Testis (tissue), 2 donors: ENCODE results near the gene MAP1LC3B2.

ENCODE experiments used
- POLR2A ChIP-seq: fragments of 450-650 bp; IDR thresholded peaks from one replicate; pipeline ENCODE4 v1.6.1; 2017; ENCODE audit warnings: antibody characterized with exemption, mild to moderate bottlenecking, moderate library complexity
- TF ChIP-seq, protein P1 (sequence below), 3 experiments: fragments of 450-650 bp in 2 of 3; fragments of 200-600 bp in 1 of 3; sonication (generic) in 1 of 3; IDR thresholded peaks; one replicate each; pipeline ENCODE4 v1.5.1; 2016 to 2019; ENCODE audit warnings: antibody characterized with exemption in 3 of 3, mild to moderate bottlenecking in 2 of 3, moderate library complexity in 1 of 3

- TF ChIP-seq, protein P1, sequence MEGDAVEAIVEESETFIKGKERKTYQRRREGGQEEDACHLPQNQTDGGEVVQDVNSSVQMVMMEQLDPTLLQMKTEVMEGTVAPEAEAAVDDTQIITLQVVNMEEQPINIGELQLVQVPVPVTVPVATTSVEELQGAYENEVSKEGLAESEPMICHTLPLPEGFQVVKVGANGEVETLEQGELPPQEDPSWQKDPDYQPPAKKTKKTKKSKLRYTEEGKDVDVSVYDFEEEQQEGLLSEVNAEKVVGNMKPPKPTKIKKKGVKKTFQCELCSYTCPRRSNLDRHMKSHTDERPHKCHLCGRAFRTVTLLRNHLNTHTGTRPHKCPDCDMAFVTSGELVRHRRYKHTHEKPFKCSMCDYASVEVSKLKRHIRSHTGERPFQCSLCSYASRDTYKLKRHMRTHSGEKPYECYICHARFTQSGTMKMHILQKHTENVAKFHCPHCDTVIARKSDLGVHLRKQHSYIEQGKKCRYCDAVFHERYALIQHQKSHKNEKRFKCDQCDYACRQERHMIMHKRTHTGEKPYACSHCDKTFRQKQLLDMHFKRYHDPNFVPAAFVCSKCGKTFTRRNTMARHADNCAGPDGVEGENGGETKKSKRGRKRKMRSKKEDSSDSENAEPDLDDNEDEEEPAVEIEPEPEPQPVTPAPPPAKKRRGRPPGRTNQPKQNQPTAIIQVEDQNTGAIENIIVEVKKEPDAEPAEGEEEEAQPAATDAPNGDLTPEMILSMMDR (IDR thresholded peaks at IDR 0.05) = no peak
- no peak for TF ChIP-seq POLR2A
Measured at GRCh38 chr12:116604178-116604895, 45.2 kb downstream of the MAP1LC3B2 start.
